GM10266 (cell line): Measurements from ENCODE around the gene RBM42.

Experiments
- DNase-seq: peaks from one replicate; pipeline ENCODE4 v3.0.0; 2012; ENCODE audit errors: extremely low spot score
- CTCF ChIP-seq: IDR thresholded peaks from 2 replicates; pipeline ENCODE4 v1.5.1; 2012; ENCODE audit warnings: mild to moderate bottlenecking, low read depth; ENCODE audit not compliant: control insufficient read depth, insufficient read depth; ENCODE audit errors: missing control alignments

RBM42 gene

GRCh38 chr19:35656700-35657099 lies 27.9 kb downstream of the RBM42 start:
- no peak for TF ChIP-seq CTCF
- DNase-seq, result no peak

- DNase-seq, result no peak
Measured at GRCh38 chr19:35657904-35658700, 29.3 kb downstream of the RBM42 start.

GRCh38 chr19:35661995-35662340 lies 33.1 kb downstream of the RBM42 start:
- DNase-seq, result no peak
- TF ChIP-seq CTCF, result no peak

More at GRCh38 chr19:35657904-35658700, 29.3 kb downstream of the RBM42 start:
- no peak for TF ChIP-seq CTCF

- DNase-seq, result no peak
- TF ChIP-seq CTCF, result no peak
Measured at GRCh38 chr19:35663981-35664380, 35.1 kb downstream of the RBM42 start.

GRCh38 chr19:35665157-35665556 lies 36.3 kb downstream of the RBM42 start:
- DNase-seq, result no peak
- no peak for TF ChIP-seq CTCF

GRCh38 chr19:35665604-35666003 lies 36.8 kb downstream of the RBM42 start:
- no peak for TF ChIP-seq CTCF

GRCh38 chr19:35666251-35666913 lies 37.5 kb downstream of the RBM42 start, which contains the start of gene UPK1A:
UPK1A (plus strand) TSS chr19:35666517; CDS start chr19:35666813, 296 bp downstream.
- no peak for TF ChIP-seq CTCF
- no peak for DNase-seq

More at GRCh38 chr19:35665604-35666003, 36.8 kb downstream of the RBM42 start:
- no peak for DNase-seq
